GM12865 (cell line): Measurements from ENCODE around the gene PDE6B.
"Not testable (repeated sequence)": the region's sequence is repeated elsewhere in the genome, so short reads cannot be mapped to it uniquely, and the experiment has no call there.

Experiments
- DNase-seq: peaks from one replicate; pipeline ENCODE4 v3.0.0; 2010; ENCODE audit warnings: low read depth
- H3K4me3 ChIP-seq: 2 replicates; pipeline ENCODE4 v1.5.1; 2011; ENCODE audit warnings: mild to moderate bottlenecking, low read depth, low read length, control low read depth
- CTCF ChIP-seq: IDR thresholded peaks from 2 replicates; pipeline ENCODE4 v1.5.1; 2011; ENCODE audit warnings: low read length, control low read depth, low read depth, inconsistent platforms; ENCODE audit not compliant: insufficient read depth; ENCODE audit errors: missing control alignments

PDE6B gene

GRCh38 chr4:637536-638280 is 12.3 kb downstream of the PDE6B start:
- TF ChIP-seq CTCF, result no peak
- no peak overlapping the region for H3K4me3 ChIP-seq
- no peak for DNase-seq

GRCh38 chr4:642366-642765 is 17.0 kb downstream of the PDE6B start:
- DNase-seq, H3K4me3 ChIP-seq: not testable (repeated sequence)

- DNase-seq, result no peak
- TF ChIP-seq CTCF, result no peak
- H3K4me3 ChIP-seq, result no peak overlapping the region
Observed at GRCh38 chr4:646460-646859, 21.1 kb downstream of the PDE6B start.

- TF ChIP-seq CTCF, result no peak
- DNase-seq, result no peak
- no peak overlapping the region for H3K4me3 ChIP-seq
Observed at GRCh38 chr4:647481-647880, 22.1 kb downstream of the PDE6B start.

- no peak for DNase-seq
- no peak overlapping the region for H3K4me3 ChIP-seq
- no peak for TF ChIP-seq CTCF
Observed at GRCh38 chr4:648579-649292, 23.4 kb downstream of the PDE6B start.

- H3K4me3 ChIP-seq, result no peak overlapping the region
- TF ChIP-seq CTCF, result no peak
- DNase-seq, result no peak
Observed at GRCh38 chr4:649293-649625, 23.9 kb downstream of the PDE6B start.

- H3K4me3 ChIP-seq, result no peak overlapping the region
- TF ChIP-seq CTCF, result no peak
- DNase-seq, result no peak
Observed at GRCh38 chr4:649751-650310, 24.5 kb downstream of the PDE6B start.
